GM12878 (cell line): ENCODE measurements around the gene SHLD1.

ENCODE experiments used
- BRCA1 ChIP-seq: IDR thresholded peaks from 2 replicates; pipeline ENCODE4 v1.6.1; 2011; ENCODE audit warnings: low read depth, low read length, improper control_type of control experiment
- CHD1 ChIP-seq: IDR thresholded peaks from 2 replicates; pipeline ENCODE4 v1.6.1; 2012; ENCODE audit warnings: low read depth, low read length, improper control_type of control experiment
- FOXM1 ChIP-seq: IDR thresholded peaks from 2 replicates; pipeline ENCODE4 v1.6.1; 2012; ENCODE audit warnings: low read depth, mild to moderate bottlenecking, inconsistent platforms, low read length, moderate library complexity
- GABPA ChIP-seq: IDR thresholded peaks from 2 replicates; pipeline ENCODE4 v1.6.1; 2014; ENCODE audit warnings: antibody characterized with exemption, low read depth, mild to moderate bottlenecking, inconsistent platforms
- GATAD2B ChIP-seq: fragments of 450-650 bp; conservative IDR thresholded peaks from 2 replicates; pipeline ENCODE4 v1.6.1; 2017; ENCODE audit warnings: low read depth, mild to moderate bottlenecking, moderate library complexity
- JUND ChIP-seq: IDR thresholded peaks from 2 replicates; pipeline ENCODE4 v1.6.1; 2012; ENCODE audit warnings: low read depth, mild to moderate bottlenecking, low read length, improper control_type of control experiment, moderate library complexity
- MXI1 ChIP-seq: fragments of 150-350 bp; IDR thresholded peaks from 2 replicates; pipeline ENCODE4 v1.6.1; 2011; ENCODE audit warnings: low read depth, mild to moderate bottlenecking, inconsistent platforms, low read length, improper control_type of control experiment
- NR2C2 ChIP-seq: IDR thresholded peaks from 2 replicates; pipeline ENCODE4 v1.6.1; 2011; ENCODE audit warnings: borderline replicate concordance, low read depth; ENCODE audit not compliant: control insufficient read depth, insufficient read length
- RAD21 ChIP-seq: IDR thresholded peaks from 2 replicates; pipeline ENCODE4 v1.6.1; 2011; ENCODE audit warnings: mild to moderate bottlenecking, low read depth, low read length, moderate library complexity; ENCODE audit not compliant: insufficient read depth
- SP1 ChIP-seq: IDR thresholded peaks from one replicate; pipeline ENCODE4 v1.6.1; 2011; ENCODE audit warnings: low read depth, low read length
- TF ChIP-seq, protein P1 (sequence below): fragments of 450-650 bp; IDR thresholded peaks from 2 replicates; pipeline ENCODE4 v1.6.1; 2017; ENCODE audit warnings: mild to moderate bottlenecking

DNA sequence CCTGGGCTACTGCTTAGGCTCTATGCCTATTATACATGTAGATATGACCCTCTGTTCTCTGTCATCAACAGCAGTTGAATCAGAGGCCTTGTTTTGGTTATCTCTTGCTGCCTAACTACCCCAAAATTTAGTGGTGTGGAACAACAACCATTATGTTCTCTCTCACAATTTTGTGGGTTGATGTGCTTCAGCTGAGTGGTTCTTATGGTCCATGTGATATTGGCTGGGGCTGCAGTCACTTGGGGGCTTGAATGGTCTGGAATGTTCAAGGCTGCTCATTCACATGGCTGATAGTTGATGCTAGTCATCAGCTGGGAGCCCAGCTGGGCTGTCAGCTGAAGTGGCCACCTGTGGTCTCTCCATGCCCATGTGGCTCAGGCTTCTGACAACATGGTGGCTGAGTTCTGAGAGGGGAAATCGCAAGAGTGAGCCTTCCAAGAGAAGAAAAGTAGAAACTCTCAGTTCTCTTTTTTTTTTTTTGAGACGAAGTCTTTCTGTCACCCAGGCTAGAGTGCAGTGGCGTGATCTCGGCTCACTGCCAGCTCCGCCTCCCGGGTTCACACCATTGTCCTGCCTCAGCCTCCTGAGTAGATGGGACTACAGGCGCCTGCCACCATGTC lies 47.8 kb downstream of the SHLD1 start:
- TF ChIP-seq CHD1 (no peak), NR2C2 (no peak), JUND (no peak), FOXM1 (no peak), SP1 (peak; percentile 6), BRCA1 (no peak), RAD21 (no peak), GATAD2B (no peak), MXI1 (peak; percentile 88), GABPA (no peak)
- TF ChIP-seq, protein P1, sequence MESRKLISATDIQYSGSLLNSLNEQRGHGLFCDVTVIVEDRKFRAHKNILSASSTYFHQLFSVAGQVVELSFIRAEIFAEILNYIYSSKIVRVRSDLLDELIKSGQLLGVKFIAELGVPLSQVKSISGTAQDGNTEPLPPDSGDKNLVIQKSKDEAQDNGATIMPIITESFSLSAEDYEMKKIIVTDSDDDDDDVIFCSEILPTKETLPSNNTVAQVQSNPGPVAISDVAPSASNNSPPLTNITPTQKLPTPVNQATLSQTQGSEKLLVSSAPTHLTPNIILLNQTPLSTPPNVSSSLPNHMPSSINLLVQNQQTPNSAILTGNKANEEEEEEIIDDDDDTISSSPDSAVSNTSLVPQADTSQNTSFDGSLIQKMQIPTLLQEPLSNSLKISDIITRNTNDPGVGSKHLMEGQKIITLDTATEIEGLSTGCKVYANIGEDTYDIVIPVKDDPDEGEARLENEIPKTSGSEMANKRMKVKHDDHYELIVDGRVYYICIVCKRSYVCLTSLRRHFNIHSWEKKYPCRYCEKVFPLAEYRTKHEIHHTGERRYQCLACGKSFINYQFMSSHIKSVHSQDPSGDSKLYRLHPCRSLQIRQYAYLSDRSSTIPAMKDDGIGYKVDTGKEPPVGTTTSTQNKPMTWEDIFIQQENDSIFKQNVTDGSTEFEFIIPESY: no peak
